ENCODE data around the gene GREB1L.
"Not testable (repeated sequence)": the region's sequence is repeated elsewhere in the genome, so short reads cannot be mapped to it uniquely, and the experiment has no call there.

GREB1L gene

DNA sequence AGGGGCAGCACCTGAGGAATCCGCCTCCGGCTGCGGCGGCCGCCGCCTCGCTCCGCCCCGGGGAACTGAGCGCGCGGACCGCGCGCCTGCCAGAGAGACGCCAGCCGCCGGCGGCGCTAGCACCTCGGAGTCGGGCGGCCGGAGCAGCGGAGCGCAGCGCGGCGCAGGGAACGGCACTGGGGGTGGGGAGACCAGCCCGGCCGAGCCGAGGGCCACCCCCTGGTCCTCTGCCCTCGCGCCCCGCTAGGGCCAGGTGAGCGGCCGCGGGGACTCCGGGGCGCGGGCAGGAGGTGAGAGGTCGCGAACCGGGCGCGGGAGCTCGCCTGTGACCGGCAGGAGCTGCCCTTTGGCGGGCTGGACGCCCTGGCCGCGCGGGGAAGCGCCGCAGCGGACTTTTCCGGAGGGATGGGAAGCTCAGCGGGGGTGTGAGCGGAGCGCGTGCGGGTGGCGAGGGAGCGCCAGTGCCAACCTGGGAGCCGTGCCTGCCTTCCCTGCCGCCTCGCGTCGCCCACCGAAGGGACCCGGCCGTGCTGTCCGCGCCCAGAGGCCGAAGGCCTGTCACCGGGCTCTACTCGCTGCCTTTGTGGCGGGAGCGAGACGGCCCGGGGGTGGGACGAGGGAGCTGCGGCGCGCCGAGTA is at the start of gene GREB1L:
Gene GREB1L (plus strand): TSS at position 92 of the 639 bp plus-strand sequence. CDS start 141,287 bp downstream, outside the sequence.
- H3K4me3 Mint-ChIP-seq = peak within 1 kb of the TSS; percentile 40
- H3K4me1 Mint-ChIP-seq (ENCODE audit: low read depth) = no peaks in the 10 kb centered on the region
- no peak within 1 kb of the TSS for H3K27ac Mint-ChIP-seq
- peaks cover 56% of the 10 kb centered on the region for H3K27me3 Mint-ChIP-seq (ENCODE audit: low read depth)
- H3K36me3 Mint-ChIP-seq (ENCODE audit: low read depth) = no peaks in the 10 kb centered on the region
- DNase-seq (ENCODE audit: low spot score) = no peak
- H3K9me3 Mint-ChIP-seq = no peaks in the 10 kb centered on the region

DNA sequence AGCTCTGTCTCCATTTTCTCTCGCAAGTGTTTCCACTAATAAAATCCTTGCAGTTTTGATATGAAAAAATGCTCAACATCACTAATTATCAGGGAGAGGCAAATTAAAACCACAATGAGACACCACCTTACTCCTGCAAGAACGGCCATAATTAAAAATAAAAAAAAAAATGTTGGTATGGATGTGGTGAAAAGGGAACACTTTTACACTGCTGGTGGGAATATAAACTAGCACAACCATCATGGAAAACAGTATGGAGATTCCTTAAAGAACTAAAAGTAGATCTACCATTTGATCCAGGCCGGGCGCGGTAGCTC is 49.8 kb upstream of the GREB1L start:
- Mint-ChIP-seq H3K4me3 (no peak overlapping the region), H3K27me3 (ENCODE audit: low read depth) (peaks cover 7% of the 10 kb centered on the region), H3K4me1 (ENCODE audit: low read depth) (no peaks in the 10 kb centered on the region), H3K27ac (no peak overlapping the region), H3K36me3 (ENCODE audit: low read depth) (no peaks in the 10 kb centered on the region), H3K9me3 (no peaks in the 10 kb centered on the region)
- DNase-seq (ENCODE audit: low spot score) = no peak

GRCh38 chr18:21194871-21195771 is 46.9 kb upstream of the GREB1L start:
- no peak for DNase-seq (ENCODE audit: low spot score)
- Mint-ChIP-seq H3K36me3 (ENCODE audit: low read depth) (no peaks in the 10 kb centered on the region), H3K27me3 (ENCODE audit: low read depth) (peaks cover 6% of the 10 kb centered on the region), H3K4me1 (ENCODE audit: low read depth) (no peaks in the 10 kb centered on the region), H3K27ac (no peak overlapping the region), H3K9me3 (no peaks in the 10 kb centered on the region), H3K4me3 (no peak overlapping the region)

- no peak overlapping the region for H3K27ac Mint-ChIP-seq
- no peaks in the 10 kb centered on the region for H3K4me1 Mint-ChIP-seq (ENCODE audit: low read depth)
- no peak overlapping the region for H3K4me3 Mint-ChIP-seq
- no peaks in the 10 kb centered on the region for H3K9me3 Mint-ChIP-seq
- no peaks in the 10 kb centered on the region for H3K36me3 Mint-ChIP-seq (ENCODE audit: low read depth)
- DNase-seq (ENCODE audit: low spot score) = no peak
- peaks cover 4% of the 10 kb centered on the region for H3K27me3 Mint-ChIP-seq (ENCODE audit: low read depth)
Observed at GRCh38 chr18:21196426-21196825, 45.6 kb upstream of the GREB1L start.

DNA sequence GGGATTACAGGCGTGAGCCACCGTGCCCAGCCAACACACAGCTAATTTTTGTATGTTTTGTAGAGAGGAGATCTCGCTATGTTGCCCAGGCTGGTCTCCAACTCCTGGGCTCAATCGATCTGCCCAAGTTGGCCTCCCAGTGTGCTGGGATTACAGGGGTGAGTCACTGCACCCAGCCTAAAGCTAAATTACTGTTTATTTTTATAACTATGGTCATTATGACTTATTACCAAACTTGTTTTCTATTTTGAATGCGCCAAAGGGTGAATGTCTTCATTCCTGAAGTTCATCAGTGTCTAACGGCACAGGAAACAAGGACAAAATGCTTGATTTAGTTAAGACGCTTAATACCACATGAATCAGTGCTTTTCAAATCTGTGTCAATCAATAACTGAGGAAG is 38.9 kb upstream of the GREB1L start:
- DNase-seq (ENCODE audit: low spot score) = no peak
- Mint-ChIP-seq H3K27ac (no peak overlapping the region), H3K36me3 (ENCODE audit: low read depth) (no peaks in the 10 kb centered on the region), H3K27me3 (ENCODE audit: low read depth) (no peaks in the 10 kb centered on the region), H3K9me3 (no peaks in the 10 kb centered on the region), H3K4me1 (ENCODE audit: low read depth) (no peaks in the 10 kb centered on the region), H3K4me3 (no peak overlapping the region)

DNA sequence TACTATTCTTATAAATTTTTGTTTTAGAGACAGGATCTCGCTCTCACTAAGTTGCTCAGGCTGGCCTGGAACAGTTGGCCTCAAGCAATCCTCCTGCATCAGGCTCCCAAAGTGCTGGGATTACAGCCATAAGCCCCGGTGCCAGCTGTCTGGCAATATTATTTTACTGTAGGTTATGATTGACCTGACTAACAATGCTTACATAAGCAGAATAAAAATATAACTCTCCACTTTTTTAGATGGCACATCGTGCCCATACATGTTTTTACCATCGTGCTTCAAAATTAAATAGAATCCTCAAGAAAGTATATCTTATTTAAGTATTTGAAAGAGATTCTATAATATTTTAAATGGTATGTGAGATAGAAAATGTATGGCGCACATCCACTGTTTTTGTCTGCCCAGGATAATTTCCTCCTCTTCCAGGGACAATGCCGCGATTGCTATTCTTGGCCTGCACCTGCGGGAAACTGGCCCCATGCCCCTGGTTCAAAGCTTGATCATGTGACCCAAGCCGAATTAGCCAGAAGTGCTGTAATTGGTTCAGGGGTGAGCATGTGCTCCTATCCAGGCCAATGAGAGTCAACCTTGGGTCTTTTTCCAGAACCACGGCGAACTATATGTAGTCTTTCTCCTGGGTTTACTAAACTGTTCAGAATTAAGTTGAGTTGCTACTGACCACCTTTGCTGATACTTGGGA is 38.3 kb upstream of the GREB1L start:
- no peaks in the 10 kb centered on the region for H3K27me3 Mint-ChIP-seq (ENCODE audit: low read depth)
- no peaks in the 10 kb centered on the region for H3K9me3 Mint-ChIP-seq
- no peak overlapping the region for H3K4me3 Mint-ChIP-seq
- no peaks in the 10 kb centered on the region for H3K4me1 Mint-ChIP-seq (ENCODE audit: low read depth)
- H3K36me3 Mint-ChIP-seq (ENCODE audit: low read depth) = no peaks in the 10 kb centered on the region
- no peak overlapping the region for H3K27ac Mint-ChIP-seq
- DNase-seq (ENCODE audit: low spot score) = no peak

DNA sequence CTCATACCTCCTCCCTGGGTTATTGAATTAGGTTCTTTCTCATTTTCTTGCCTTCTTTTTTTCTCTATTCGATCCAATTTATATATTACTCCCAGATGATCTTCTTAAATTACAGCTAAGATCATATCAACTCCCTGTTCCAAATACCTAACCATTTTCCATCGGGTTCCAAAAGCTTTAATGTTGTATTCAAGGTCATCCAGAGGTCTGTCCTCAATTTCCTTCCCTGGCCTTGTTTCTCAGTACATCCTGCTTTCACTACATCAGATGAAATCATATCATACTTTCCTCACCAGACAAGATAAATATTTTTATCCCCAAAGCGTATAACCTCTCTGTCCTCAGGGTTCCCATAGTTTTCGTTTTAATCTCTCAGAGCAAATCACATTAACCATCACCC is 36.3 kb upstream of the GREB1L start:
- H3K9me3 Mint-ChIP-seq = no peaks in the 10 kb centered on the region
- H3K4me3 Mint-ChIP-seq = no peak overlapping the region
- no peak for DNase-seq (ENCODE audit: low spot score)
- no peaks in the 10 kb centered on the region for H3K4me1 Mint-ChIP-seq (ENCODE audit: low read depth)
- H3K27ac Mint-ChIP-seq = no peak overlapping the region
- no peaks in the 10 kb centered on the region for H3K27me3 Mint-ChIP-seq (ENCODE audit: low read depth)
- no peaks in the 10 kb centered on the region for H3K36me3 Mint-ChIP-seq (ENCODE audit: low read depth)

- Mint-ChIP-seq H3K27me3 (ENCODE audit: low read depth) (no peaks in the 10 kb centered on the region), H3K36me3 (ENCODE audit: low read depth) (no peaks in the 10 kb centered on the region), H3K4me1 (ENCODE audit: low read depth) (no peaks in the 10 kb centered on the region), H3K27ac (no peak overlapping the region), H3K9me3 (no peaks in the 10 kb centered on the region), H3K4me3 (no peak overlapping the region)
- no peak for DNase-seq (ENCODE audit: low spot score)
Observed at GRCh38 chr18:21210278-21210677, 31.8 kb upstream of the GREB1L start.

GRCh38 chr18:21210784-21211183 is 31.2 kb upstream of the GREB1L start:
- Mint-ChIP-seq H3K27ac (no peak overlapping the region), H3K9me3 (no peaks in the 10 kb centered on the region), H3K27me3 (ENCODE audit: low read depth) (no peaks in the 10 kb centered on the region), H3K36me3 (ENCODE audit: low read depth) (no peaks in the 10 kb centered on the region), H3K4me3 (no peak overlapping the region), H3K4me1 (ENCODE audit: low read depth) (no peaks in the 10 kb centered on the region)
- no peak for DNase-seq (ENCODE audit: low spot score)

DNA sequence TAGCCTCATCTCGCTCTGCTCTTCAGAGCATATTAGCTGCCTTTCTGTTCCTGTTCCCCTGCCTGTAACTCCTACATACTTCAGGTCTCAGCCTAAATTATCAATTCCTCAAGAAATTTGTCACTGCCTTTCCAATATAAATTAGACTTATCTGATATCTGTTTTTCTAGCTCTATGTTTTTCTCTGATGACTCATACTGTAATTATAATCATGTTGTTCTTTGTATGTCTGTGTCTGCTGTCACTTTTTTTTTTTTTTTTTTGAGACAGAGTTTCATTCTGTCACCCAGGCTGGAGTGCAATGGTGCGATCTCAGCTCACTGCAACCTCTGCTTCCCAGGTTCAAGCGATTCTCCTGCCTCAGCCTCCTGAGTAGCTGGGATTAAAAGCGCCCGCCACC is 27.6 kb upstream of the GREB1L start:
- H3K4me1 Mint-ChIP-seq (ENCODE audit: low read depth); H3K27ac Mint-ChIP-seq; DNase-seq (ENCODE audit: low spot score); H3K4me3 Mint-ChIP-seq; H3K27me3 Mint-ChIP-seq (ENCODE audit: low read depth); H3K9me3 Mint-ChIP-seq; H3K36me3 Mint-ChIP-seq (ENCODE audit: low read depth): not testable (repeated sequence)

DNA sequence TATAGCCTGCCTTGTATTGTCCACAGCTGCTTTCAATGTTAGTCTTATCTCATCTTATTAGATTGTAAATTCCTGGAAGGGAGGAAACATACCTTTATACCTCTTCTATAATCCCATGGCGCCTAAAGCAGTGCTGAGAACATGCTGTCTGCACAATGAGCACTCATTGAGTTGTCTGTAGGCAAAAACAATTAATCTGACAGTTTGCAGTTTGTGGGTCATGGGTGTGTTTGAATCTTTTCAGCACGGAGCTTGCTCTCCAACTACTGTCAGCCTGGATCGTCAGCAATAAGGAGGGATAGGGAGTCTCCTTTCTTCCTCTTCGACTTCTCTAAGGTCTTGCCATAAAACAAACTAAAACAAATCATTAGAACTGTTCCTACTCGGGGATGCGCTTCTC is 26.5 kb upstream of the GREB1L start:
- Mint-ChIP-seq H3K36me3 (ENCODE audit: low read depth) (no peaks in the 10 kb centered on the region), H3K9me3 (no peaks in the 10 kb centered on the region), H3K4me3 (no peak overlapping the region)

DNA sequence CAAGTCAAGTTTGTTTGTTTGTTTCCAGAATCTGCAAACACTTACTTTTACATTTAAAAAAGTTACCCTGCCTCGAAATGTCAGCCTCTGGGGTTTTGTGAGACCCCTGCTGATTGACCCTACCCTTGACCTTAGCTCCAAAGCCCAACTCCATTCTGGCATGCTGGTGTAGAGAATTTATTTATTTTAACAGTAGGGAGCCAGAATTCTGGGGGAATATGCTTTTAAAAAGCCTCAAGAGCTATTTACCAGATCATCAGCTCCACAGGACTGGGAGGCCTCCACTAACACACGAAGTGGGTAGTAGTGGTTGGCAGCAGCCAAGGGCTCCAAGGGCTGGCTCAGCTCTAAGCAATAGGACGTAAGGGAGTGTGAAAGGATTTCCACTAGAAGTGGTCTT is 23.2 kb upstream of the GREB1L start:
- no peaks in the 10 kb centered on the region for H3K9me3 Mint-ChIP-seq
- no peaks in the 10 kb centered on the region for H3K36me3 Mint-ChIP-seq (ENCODE audit: low read depth)
- DNase-seq (ENCODE audit: low spot score) = no peak
- no peaks in the 10 kb centered on the region for H3K27me3 Mint-ChIP-seq (ENCODE audit: low read depth)
- H3K4me1 Mint-ChIP-seq (ENCODE audit: low read depth) = no peaks in the 10 kb centered on the region
- H3K4me3 Mint-ChIP-seq = no peak overlapping the region
- H3K27ac Mint-ChIP-seq = no peak overlapping the region

More for the DNA sequence above, 26.5 kb upstream of the GREB1L start:
- H3K27ac Mint-ChIP-seq = no peak overlapping the region
- no peaks in the 10 kb centered on the region for H3K27me3 Mint-ChIP-seq (ENCODE audit: low read depth)
- DNase-seq (ENCODE audit: low spot score) = no peak
- no peaks in the 10 kb centered on the region for H3K4me1 Mint-ChIP-seq (ENCODE audit: low read depth)

- H3K27ac Mint-ChIP-seq = no peak overlapping the region
- no peaks in the 10 kb centered on the region for H3K4me1 Mint-ChIP-seq (ENCODE audit: low read depth)
- DNase-seq (ENCODE audit: low spot score) = no peak
- peaks cover under 1% of the 10 kb centered on the region for H3K27me3 Mint-ChIP-seq (ENCODE audit: low read depth)
- H3K9me3 Mint-ChIP-seq = no peaks in the 10 kb centered on the region
- no peaks in the 10 kb centered on the region for H3K36me3 Mint-ChIP-seq (ENCODE audit: low read depth)
- H3K4me3 Mint-ChIP-seq = no peak overlapping the region
Observed at GRCh38 chr18:21230436-21230835, 11.6 kb upstream of the GREB1L start.

DNA sequence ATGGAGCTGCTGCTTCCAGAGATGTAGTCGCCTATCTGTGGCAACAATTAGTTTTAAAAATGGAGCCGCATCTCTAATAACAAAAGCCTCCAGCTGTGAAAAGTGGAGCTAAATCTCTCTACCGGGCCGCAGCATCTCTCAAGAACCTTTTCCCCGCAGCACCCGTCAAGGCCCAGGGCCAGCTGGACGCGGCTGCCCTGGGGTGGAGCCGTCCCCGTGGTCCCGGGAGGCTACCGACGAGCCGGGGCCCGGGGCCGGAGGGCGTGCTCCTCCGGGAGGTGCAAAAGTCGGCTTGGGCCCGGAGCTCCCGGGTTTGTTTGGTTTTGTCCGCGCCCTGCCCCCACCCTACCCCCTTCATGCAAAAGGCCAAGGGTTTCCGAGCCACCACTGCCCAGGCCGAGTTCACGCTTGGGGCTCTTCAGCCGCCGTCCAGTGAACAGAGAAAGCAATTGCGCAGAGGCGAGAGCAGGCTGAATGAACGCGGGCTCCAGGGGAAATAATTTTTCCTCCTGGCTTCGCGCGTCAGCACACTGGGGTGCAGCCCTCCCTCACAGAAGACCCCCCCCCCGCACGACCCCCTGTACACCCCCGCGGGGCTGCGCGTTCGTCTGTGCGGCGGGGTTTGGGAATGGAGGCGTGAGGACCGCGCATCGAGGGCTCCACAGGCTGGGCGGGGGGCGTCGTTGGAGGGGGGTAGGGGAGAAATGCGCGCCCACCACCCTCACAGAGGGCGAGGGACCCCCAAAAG is 557 bp upstream of the GREB1L start:
- Mint-ChIP-seq H3K4me3 (no peak overlapping the region), H3K27me3 (ENCODE audit: low read depth) (peaks cover 52% of the 10 kb centered on the region), H3K4me1 (ENCODE audit: low read depth) (no peaks in the 10 kb centered on the region), H3K36me3 (ENCODE audit: low read depth) (no peaks in the 10 kb centered on the region), H3K27ac (no peak overlapping the region), H3K9me3 (no peaks in the 10 kb centered on the region)
- no peak for DNase-seq (ENCODE audit: low spot score)
